AG09319 (cell line): Measurements from ENCODE around the gene WDR45B.
A peak's percentile ranks its signal among the peaks of the same experiment; 100 is the strongest.

ENCODE experiments used
- DNase-seq: peaks from one replicate; pipeline ENCODE4 v3.0.0-alpha.2; 2010; ENCODE audit warnings: low read depth; ENCODE audit errors: extremely low read depth
- TF ChIP-seq, protein P1 (sequence below): IDR thresholded peaks from 2 replicates; pipeline ENCODE4 v1.5.1; 2011; ENCODE audit warnings: low read depth, mild to moderate bottlenecking, inconsistent platforms, low read length, moderate library complexity

Gene WDR45B

DNA sequence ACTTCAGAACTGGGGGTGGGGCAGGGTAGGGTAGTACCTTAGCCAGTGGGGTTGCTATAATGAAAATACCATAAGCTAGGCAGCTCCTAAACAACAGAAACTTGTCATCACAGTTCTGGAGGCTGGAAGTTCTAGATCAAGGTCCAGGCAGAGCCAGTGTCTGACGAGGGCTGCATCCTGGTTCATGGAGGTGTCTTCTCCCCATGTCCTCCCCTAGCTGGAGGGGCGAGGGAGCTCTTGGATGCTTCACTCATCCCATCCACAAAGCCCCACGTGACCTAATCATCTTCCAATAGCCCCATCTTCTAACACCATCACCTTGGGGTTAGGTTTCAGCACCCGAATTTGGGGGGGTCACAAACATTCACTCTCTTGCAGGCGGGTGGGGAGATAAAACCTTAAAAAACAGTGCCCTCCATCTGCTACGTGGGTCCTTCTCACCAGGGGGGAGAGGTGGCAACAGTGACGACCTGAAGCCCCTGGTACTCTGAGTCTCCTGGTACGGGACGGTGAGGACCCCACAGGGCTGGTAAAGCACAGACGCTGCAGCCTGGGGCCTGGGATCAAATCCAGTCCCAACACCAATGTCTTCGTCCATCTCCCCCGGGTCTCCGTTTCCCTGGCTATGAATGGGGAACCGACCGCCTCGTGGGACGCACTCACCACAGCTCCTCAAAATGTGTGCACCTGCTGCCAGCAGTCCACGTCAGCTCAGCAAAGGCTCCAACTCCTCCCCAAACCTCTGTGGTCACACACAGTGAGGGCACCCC, 27.4 kb upstream of the WDR45B start:
- no peak for DNase-seq
- TF ChIP-seq, protein P1, sequence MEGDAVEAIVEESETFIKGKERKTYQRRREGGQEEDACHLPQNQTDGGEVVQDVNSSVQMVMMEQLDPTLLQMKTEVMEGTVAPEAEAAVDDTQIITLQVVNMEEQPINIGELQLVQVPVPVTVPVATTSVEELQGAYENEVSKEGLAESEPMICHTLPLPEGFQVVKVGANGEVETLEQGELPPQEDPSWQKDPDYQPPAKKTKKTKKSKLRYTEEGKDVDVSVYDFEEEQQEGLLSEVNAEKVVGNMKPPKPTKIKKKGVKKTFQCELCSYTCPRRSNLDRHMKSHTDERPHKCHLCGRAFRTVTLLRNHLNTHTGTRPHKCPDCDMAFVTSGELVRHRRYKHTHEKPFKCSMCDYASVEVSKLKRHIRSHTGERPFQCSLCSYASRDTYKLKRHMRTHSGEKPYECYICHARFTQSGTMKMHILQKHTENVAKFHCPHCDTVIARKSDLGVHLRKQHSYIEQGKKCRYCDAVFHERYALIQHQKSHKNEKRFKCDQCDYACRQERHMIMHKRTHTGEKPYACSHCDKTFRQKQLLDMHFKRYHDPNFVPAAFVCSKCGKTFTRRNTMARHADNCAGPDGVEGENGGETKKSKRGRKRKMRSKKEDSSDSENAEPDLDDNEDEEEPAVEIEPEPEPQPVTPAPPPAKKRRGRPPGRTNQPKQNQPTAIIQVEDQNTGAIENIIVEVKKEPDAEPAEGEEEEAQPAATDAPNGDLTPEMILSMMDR, result no peak

DNA sequence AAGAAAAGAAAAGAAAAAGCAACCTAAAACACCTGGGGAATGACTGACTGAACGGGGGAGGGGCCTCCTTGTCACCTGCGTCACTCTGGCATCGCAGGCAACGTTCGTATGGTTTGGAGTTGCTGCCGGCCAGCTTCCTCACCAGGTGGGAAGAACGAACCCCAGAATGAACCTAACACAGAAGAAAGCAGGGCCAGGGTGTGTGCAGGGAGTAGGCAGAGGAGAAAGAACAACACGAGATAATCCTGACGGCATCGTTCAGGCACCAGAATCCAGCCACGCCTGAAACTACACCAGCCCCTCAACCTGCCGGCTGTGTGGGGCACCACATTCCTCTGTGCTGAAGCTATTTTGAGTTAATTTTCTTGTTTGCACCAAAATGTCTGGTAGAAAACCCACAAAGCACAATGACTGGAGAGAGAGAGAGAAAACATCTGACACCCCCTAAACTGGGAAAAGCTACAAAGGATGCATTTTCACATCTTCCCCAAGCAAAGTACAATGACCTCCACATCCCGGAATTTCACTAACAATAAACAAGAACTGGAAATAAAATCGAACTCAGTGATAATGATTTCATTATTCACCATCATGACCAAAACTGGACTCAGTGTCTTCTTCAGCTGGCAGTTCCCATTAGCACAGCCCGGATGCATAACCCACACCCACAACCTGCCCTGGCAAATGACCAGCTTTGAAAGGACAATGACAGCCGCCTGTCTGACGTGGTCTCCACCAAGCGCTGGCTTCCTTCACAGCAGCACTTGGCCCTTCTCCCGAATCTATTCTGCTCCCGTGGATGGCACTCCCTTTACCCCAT, 26.6 kb upstream of the WDR45B start:
- TF ChIP-seq, protein P1, result no peak
- DNase-seq, result no peak

DNA sequence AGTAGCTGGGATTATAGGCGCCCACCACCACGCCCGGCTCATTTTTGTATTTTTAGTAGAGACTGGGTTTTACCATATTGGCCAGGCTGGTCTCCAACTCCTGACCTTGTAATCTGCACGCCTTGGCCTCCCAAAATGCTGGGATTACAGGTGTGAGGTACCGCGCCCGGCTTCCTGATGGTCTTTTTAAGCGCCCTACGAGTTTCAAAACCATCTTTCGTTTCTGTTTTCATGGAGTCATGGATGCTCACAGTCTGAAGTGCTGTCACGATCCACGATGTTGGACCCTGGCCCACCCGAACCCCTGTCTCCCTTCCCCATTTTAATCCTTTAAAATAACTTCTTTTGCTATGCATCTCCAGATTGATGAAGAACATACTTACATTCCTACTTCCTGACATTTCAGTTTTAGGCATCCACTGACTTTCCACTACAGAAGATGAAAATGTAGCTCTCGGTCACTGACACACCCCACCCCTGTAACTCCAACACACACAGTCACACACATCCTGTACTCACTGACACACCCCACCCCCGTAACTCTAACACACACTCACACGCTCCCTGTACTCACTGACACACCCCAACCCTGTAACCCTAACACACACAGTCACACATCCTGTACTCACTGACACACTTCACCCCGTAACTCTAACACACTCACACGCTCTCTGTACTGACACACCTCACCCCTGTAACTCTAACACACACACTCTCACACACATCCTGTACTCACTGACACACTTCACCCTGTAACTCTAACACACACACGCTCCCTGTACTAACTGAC, 22.6 kb upstream of the WDR45B start:
- TF ChIP-seq, protein P1, result no peak
- DNase-seq, result no peak

DNA sequence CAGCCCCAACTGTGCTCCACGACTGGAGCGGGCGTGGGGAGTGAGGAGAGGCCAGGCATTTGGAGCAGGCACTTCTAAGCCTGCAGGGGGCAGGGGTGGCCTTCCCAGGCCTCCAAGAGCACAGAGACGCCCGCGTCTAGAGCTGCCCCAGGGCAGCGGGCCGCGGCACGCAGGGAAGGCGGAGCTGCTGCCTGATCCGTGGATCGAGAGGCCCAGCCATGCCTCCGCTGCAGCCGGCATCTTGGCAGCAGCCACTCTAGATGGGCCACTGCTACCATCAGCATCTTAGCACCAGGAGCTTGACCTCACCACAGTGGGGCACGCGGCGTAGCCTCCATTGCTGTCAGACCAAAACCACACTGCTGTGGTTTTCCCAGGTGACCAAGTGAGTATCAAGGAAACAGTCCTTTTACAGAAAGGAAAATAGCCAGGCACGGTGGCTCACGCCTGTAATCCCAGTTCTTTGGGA, 20.4 kb upstream of the WDR45B start:
- peak; percentile 20 for DNase-seq
- TF ChIP-seq, protein P1, result peak; percentile 66

DNA sequence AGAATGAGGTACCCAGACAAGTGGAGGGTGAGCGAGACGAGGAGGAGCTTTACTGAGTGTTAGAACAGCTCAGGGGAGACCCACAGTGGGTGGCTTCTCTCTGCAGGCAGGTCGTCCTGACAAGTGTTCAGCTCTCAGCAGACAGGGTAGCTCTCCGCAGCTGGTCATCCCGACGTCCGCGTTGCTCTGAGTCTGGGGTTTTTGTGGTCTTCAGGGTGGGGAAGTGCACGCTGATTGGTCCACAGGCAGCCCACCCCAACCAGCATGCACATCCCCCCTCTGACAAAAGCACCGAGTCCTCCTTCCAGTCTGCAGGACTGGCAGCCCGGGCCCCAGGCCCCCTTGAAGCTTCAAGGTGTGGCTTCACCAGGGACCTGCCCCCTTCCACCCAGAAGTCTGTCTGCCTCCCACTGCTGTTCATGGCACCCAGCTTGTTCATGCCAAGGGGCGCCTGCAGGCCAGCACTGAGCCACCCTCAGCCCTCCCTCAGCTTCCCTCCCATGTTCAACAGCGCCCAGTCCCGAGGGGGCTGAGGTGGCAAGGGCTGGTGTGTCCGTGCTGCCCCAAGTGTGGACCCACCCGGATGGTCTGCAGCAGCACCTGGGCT, 19.9 kb upstream of the WDR45B start:
- DNase-seq, result no peak
- TF ChIP-seq, protein P1, result no peak

DNA sequence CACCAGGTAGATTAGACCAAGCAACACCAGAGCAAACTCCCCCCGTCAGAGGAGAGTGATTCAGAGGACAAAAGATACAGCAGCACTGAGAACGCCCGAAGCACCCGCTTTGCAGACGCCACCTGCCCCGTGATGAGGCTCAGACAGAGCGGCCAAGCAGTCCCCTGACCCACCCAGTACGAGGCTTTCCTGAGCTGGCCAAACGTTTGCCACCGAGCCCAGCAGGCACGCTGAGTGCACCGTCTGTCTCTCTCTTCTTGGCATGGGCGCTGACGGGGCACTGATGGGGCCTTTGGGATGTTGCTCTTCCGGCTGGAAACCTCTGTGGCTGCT, 19.4 kb upstream of the WDR45B start:
- DNase-seq, result no peak
- TF ChIP-seq, protein P1, result no peak
